ENCODE results near the gene GPNMB.
A peak's percentile ranks its signal among the peaks of the same experiment; 100 is the strongest.

Gene GPNMB

GRCh38 chr7:23232966-23233365 is 13.6 kb upstream of the GPNMB start:
- no peak for DNase-seq

- no peak for DNase-seq
Measured at GRCh38 chr7:23234569-23235296, 11.8 kb upstream of the GPNMB start.

DNA sequence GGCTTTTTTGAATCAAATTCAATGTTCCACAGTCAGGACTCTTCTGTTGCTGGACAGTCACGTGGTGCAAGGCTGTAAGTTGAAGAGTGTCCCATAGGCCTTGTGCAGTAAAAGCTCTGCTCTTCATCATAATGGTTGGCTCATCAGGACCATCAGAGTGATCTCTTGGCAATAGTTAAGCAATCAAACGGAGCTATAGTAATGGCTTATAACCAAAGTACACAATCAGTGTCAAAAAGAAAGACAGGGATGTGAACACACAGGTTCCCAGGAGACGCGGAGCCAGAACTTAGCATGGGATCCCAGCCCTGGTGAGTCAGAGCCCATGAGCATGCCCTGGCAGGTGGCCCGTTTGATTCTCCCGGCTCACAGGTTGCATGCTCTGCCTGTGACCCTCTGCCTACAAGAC is 10.8 kb upstream of the GPNMB start:
- no peak for DNase-seq

DNA sequence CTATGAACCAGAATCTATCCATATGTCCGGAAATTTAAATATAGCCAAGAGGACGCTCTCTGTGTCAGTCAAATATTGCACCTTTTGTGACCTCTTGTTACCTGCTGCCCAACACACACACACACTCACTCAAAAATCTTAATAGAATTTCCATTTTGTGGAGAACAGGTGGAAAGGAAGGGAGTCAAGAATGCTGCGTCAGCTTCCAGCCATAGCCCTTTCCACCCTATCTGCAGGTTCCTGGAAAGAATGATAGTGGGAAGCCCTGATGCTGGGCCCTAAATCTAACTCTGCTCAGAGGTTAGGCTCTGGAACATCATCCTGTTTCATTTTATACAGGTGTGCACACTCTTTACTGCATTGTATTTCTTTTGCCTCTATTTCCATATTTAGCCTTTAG is 9.6 kb upstream of the GPNMB start:
- no peak for DNase-seq

- no peak for DNase-seq
Measured at GRCh38 chr7:23238983-23239652, 7.5 kb upstream of the GPNMB start.

GRCh38 chr7:23239698-23240097 is 6.9 kb upstream of the GPNMB start:
- no peak for DNase-seq

DNA sequence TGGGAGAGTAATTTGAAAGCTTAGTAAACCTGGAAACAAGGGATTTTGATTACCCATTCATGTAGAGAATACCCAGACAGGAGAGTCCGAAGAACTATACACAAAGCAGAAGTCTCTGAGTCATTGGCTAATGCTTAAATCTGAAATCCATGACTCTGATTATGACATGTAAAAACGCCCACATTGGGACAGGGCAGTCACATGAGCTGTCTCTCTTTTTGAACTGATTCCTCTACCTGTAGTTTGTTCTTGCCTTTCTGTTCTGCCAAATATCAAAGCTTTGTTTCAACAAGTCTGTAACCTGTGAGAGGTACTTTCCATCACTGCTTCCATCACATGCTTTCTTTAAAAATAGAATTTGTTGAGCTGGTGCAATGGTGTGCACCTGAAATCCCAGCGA is 4.3 kb upstream of the GPNMB start:
- DNase-seq = no peak

GRCh38 chr7:23242935-23243334 is 3.6 kb upstream of the GPNMB start:
- DNase-seq = no peak

DNA sequence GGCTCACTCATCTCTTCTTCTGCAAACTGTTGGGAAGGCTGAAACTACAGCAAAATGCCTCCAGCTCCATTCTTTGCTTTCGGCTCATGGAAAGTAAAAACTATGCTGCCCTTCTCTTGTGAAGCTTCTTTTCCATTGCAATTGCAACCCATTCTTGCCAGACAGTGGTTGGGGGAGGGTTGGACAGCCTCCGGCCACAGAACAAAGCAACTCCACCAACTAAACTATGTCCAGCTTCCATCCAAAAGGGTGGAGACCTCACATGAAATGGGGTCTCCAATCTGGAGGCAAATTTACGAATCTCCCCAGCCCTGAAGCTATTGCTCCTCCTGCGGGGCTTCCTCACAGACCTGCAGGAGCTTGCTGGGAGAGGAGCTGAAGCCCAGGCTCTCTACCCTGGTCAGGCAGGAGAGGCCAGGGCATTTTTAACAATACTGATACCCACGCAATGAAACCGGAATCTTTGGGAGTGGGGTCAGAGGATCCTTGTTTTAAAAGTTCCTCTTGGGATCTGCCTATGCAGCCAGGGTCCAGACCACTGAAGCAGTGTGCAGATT is 549 bp downstream of the GPNMB start:
- DNase-seq = no peak

- peak; percentile 80 to 90 for DNase-seq
Measured at GRCh38 chr7:23247603-23248335, 1.2 kb downstream of the GPNMB start.

DNA sequence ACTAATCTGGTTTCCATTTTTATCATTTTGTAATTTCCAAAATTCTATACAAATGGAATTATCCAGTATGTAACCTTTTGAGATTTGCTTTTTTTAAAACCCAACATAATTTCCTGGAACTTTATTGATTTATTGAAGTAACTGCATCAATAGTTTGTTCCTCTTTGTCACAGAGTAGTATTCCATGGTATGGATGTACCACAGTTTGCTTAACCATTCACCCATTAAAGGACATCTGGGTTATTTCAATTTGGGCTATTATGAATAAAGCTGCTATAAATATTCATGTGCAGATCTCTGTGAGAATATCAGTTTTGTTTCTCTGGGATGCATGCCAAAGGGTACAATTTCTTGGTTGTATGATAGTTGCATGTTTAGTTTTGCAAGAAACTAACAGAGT is 2.9 kb downstream of the GPNMB start:
- no peak for DNase-seq

GRCh38 chr7:23254051-23254681 is 7.6 kb downstream of the GPNMB start:
- DNase-seq = no peak

GRCh38 chr7:23256731-23257130 is 10.2 kb downstream of the GPNMB start:
- DNase-seq = no peak

GRCh38 chr7:23260371-23260770 is 13.8 kb downstream of the GPNMB start:
- peak in 1 of 2 experiments; percentile 19 for DNase-seq

DNA sequence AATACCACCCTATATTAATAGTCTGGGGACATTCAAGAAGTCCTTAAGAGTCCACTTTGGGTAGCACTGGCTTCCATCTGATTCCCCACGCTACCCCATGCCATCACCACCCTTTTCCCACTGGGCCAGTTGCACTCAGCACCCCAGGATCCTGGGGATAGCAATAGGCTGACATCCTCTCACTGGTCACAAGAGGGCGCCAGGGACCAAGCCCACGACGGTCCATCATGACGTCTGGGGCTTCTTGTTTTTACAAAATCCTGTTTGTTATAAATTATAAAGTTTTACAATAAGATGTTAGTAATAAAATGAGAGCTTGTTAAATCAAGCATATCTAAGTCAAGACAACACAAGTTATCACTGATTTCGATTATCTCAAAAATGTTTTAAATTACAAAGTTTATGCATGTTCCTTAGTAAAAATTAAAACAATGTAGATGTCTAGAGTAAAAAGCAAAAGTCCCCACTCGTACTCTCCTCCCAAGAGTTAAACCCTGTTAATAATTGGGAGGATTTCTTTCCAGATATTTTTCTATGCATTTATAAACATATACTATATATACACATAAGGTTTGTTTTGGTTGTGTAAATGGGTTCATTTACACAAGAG is 15.4 kb downstream of the GPNMB start:
- DNase-seq = peak; percentile 86

GRCh38 chr7:23264916-23265458 is 18.4 kb downstream of the GPNMB start:
- DNase-seq = no peak

DNA sequence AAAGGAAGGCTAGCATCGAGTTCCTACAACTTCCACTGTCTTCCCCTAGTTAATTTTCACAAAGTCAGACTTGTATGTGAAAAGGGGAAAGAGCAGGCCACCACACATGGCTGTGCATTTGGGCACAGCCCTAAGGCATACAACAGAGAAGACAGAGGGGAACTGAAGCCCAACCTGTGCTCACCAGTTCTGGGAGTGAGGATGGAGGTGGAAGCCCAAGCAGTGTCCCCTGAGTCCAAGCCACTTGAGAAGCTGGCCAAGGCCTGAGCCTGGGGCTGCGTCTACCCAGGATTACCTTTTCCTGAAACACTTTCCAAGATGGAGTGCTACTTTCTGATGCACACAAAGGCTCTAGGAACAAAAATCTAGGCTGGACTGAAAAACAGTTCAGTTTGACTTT is 20.3 kb downstream of the GPNMB start:
- no peak for DNase-seq

- no peak for DNase-seq
Measured at GRCh38 chr7:23267357-23267756, 20.8 kb downstream of the GPNMB start.

DNA sequence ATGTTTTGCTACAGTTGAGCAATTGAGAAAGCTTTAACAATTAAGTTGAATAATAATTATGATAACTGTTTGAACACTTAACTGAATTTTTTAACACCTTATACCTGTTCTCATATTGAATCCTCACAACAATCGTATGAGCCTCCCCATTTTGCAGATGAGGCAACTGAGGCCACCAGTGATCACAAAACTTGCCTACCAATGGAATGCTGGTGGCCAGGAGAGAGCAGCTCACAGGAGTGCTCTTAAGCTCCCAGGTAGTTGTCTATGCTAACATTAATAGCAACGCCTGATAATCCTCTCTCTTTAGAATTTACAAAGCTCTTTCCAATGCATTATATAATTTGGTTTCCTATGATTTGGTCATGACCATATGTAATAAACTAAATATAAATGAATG is 21.6 kb downstream of the GPNMB start:
- no peak for DNase-seq

DNA sequence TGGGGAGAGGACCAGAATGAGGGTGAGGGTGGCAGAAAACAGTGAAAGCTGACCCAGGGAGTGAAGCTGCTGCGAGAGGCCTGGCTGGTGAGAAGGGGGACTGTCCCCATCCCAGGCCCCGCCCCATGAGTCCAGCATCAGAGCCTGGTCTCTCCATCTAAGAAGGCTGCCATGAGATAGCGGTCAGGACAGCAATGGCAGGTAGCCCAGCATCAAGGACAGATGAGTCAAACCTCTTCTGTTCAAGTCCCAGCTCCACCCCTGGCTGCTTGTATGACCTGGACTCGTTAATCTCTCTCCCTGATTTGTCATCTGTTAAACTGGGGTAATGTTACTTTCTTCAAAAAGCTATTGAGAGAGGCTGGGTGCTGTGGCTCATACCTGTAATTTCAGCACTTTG is 22.2 kb downstream of the GPNMB start:
- no peak for DNase-seq

DNA sequence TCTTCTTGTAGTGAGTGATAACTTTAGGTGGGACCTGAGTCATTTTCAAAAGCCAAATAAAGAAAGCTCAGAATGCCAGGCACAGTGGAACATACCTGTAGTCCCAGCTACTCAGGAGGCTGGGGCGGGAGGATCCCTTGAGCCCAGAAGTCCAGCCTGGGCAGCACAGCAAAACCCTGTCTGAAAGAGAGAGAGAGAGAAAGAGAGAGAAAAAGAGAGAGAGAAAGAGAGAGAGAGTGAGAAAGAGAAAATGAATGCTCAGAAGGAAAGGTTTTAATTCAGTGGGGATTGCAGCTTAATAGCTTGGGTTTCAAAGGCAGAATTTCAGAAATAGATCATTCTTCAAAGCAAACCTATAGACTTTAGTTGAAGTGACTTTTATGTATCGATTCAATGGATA is 25.7 kb downstream of the GPNMB start:
- DNase-seq = no peak

GRCh38 chr7:23273141-23273599 is 26.6 kb downstream of the GPNMB start:
- DNase-seq = peak; percentile 95 to 96
